MCF 10A (cell line): Measurements from ENCODE around the gene DPH7. TPM values are rescaled to one million over a fixed set of nuclear protein-coding genes. Genes with fewer than 3 reads are reported as not detected.
A peak's percentile ranks its signal among the peaks of the same experiment; 100 is the strongest.

Experiments used
- BruUV-seq: library from RNA; stranded (reverse); fragments of 400-500 nt; replicated peaks from 2 replicates; lab custom pipeline; 2021; lab: Mats Ljungman, UMichigan
- CTCF ChIA-PET: fragments of 300-600 bp; sonication (Branson Sonifier 250); formaldehyde crosslinking; extraction: SDS; loops from one replicate; lab custom pipeline; 2021; ENCODE audit warnings: antibody characterized with exemption, inconsistent platforms; lab: Yijun Ruan, JAX
- POLR2A ChIA-PET: fragments of 300-600, 350-650 bp; sonication (Branson Sonifier 250); formaldehyde crosslinking; extraction: SDS; loops from one replicate; lab custom pipeline; 2020; ENCODE audit warnings: antibody characterized with exemption, inconsistent platforms; lab: Yijun Ruan, JAX
- DNase-seq: peaks from one replicate; pipeline ENCODE4 v3.0.0-alpha.2; 2018; ENCODE audit not compliant: unreplicated experiment
- H3K27ac Mint-ChIP-seq: one replicate; pipeline ENCODE4 v1.8.0; 2022; ENCODE audit warnings: mild to moderate bottlenecking, low read depth, mixed read lengths; ENCODE audit not compliant: unreplicated experiment
- H3K27me3 Mint-ChIP-seq: one replicate; pipeline ENCODE4 v1.8.0; 2022; ENCODE audit warnings: mixed read lengths; ENCODE audit not compliant: insufficient read depth, unreplicated experiment
- H3K36me3 Mint-ChIP-seq: one replicate; pipeline ENCODE4 v1.8.0; 2022; ENCODE audit warnings: mild to moderate bottlenecking, moderate library complexity, mixed read lengths; ENCODE audit not compliant: insufficient read depth, unreplicated experiment
- H3K4me1 Mint-ChIP-seq: one replicate; pipeline ENCODE4 v1.8.0; 2022; ENCODE audit warnings: mixed read lengths; ENCODE audit not compliant: insufficient read depth, unreplicated experiment
- H3K4me3 Mint-ChIP-seq: one replicate; pipeline ENCODE4 v1.8.0; 2022; ENCODE audit warnings: mild to moderate bottlenecking, moderate library complexity, mixed read lengths; ENCODE audit not compliant: unreplicated experiment
- H3K9me3 Mint-ChIP-seq: one replicate; pipeline ENCODE4 v1.8.0; 2022; ENCODE audit warnings: mixed read lengths; ENCODE audit not compliant: unreplicated experiment
- intact Hi-C: fragments of 100-400 bp; cut with micrococcal nuclease; formaldehyde crosslinking; loops from 2 replicates; pipeline ENCODE4 v1.14.1; 2022
- total RNA-seq: library from RNA; stranded (reverse); gene quantifications from 2 replicates; pipeline ENCODE4 v1.2.3, GENCODE V29; 2022
- TF ChIP-seq, protein P1 (sequence below): fragments of 200-600 bp; IDR thresholded peaks from one replicate; pipeline ENCODE4 v1.8.0; 2022; ENCODE audit warnings: antibody characterized with exemption, mild to moderate bottlenecking; ENCODE audit not compliant: unreplicated experiment

DPH7 gene
- total RNA-seq, 1 experiment from 2014 or later = 46.4 TPM

DNA sequence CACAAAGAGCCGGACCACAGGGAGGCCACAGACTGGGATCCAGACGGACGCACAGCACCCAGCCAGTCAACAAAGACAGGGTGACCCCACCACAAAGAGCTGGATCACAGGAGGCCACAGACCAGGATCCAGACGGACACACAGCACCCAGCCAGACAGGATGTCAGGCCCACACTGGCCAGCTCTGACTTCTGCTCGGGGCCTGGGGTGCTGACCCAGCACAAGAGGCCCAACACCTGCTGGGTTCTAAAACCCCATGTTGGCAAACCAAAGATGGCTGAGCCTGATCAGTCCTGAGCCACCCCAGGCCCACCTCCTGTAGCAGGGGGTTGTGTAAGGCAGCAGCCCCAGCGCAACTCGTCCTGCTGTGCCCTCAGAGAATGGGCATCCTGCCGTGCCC is 5.2 kb upstream of the DPH7 start:
- Mint-ChIP-seq H3K9me3 (no peaks in the 10 kb centered on the region), H3K36me3 (peaks cover 39% of the 10 kb centered on the region), H3K4me1 (no peaks in the 10 kb centered on the region), H3K27me3 (no peaks in the 10 kb centered on the region), H3K27ac (no peak overlapping the region), H3K4me3 (no peak overlapping the region)
- ChIA-PET POLR2A (no interaction called here), CTCF (no interaction called here)
- DNase-seq = no peak
- intact Hi-C loops = no loop called here
- no TSS peak for BruUV-seq
- TF ChIP-seq, protein P1, sequence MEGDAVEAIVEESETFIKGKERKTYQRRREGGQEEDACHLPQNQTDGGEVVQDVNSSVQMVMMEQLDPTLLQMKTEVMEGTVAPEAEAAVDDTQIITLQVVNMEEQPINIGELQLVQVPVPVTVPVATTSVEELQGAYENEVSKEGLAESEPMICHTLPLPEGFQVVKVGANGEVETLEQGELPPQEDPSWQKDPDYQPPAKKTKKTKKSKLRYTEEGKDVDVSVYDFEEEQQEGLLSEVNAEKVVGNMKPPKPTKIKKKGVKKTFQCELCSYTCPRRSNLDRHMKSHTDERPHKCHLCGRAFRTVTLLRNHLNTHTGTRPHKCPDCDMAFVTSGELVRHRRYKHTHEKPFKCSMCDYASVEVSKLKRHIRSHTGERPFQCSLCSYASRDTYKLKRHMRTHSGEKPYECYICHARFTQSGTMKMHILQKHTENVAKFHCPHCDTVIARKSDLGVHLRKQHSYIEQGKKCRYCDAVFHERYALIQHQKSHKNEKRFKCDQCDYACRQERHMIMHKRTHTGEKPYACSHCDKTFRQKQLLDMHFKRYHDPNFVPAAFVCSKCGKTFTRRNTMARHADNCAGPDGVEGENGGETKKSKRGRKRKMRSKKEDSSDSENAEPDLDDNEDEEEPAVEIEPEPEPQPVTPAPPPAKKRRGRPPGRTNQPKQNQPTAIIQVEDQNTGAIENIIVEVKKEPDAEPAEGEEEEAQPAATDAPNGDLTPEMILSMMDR = no peak

DNA sequence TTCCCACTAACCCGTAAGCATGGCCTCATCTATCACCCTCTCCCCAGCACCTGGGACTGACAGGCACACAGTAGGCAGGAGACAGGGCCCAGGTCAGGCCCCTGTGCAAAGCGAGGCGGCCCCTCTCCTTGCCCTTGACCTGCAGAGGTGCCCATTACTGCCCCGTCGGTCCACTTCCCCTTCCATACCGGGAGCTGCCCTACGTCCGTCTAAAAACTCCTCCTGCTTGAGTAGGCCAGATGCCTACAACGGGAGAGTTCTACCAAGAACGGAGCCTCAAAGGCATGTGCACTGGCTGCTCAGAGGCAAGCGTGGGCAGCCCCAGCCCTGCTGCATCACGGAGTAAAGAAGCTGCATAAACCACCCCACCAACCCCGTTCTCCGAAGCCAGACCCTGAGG is 4.6 kb upstream of the DPH7 start:
- Mint-ChIP-seq H3K4me1 (no peaks in the 10 kb centered on the region), H3K27ac (no peak overlapping the region), H3K36me3 (peaks cover 36% of the 10 kb centered on the region), H3K4me3 (no peak overlapping the region), H3K27me3 (no peaks in the 10 kb centered on the region), H3K9me3 (no peaks in the 10 kb centered on the region)
- ChIA-PET CTCF (no interaction called here), POLR2A (no interaction called here)
- no TSS peak for BruUV-seq
- intact Hi-C loops = no loop called here
- TF ChIP-seq, protein P1 = no peak
- DNase-seq = no peak

DNA sequence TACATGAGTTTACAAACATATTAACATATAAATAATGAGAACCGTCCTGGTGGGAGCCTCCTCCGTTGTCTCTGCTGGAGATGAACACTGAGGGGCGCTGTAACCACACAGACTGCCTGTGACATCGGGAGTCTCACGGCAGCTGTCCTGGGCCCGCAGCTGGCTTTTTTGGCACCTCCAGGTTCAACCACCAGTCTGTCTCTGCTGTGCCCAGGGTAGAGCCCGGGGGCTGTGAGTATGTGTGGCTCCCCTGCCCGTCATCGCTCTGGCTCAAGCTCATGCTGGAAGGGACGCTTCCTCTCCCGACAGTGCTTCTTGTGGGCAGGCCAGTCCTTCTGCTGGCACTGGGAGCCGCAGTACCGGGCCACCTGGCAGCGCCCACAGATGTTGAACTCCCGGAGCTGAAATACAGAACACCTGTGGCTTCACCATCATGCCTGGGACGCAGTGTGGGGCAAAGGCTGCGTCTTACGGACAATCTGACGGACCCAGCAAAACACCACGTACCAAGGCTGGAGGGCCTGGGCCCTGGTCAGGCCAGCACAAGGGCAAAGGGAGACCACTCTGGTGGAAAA is 3.6 kb upstream of the DPH7 start:
- DNase-seq = no peak
- no peak overlapping the region for H3K4me3 Mint-ChIP-seq
- H3K27ac Mint-ChIP-seq = no peak overlapping the region
- no peaks in the 10 kb centered on the region for H3K27me3 Mint-ChIP-seq
- BruUV-seq = TSS peak; percentile 13
- CTCF ChIA-PET = interaction anchor here (0.6 kb wide), 1 partner anchor 10 kb away, joined by 3 read pairs; no protein-coding TSS in a partner anchor
- TF ChIP-seq, protein P1 = peak; percentile 21
- intact Hi-C loops = no loop called here
- peaks cover 29% of the 10 kb centered on the region for H3K36me3 Mint-ChIP-seq
- H3K9me3 Mint-ChIP-seq = no peaks in the 10 kb centered on the region
- H3K4me1 Mint-ChIP-seq = no peaks in the 10 kb centered on the region
- POLR2A ChIA-PET = interaction anchor here (1.7 to 2.7 kb wide), 2 partner anchors 30 to 37 kb away, joined by 10 to 13 read pairs; partner anchors contain the start of genes EHMT1 and MRPL41

DNA sequence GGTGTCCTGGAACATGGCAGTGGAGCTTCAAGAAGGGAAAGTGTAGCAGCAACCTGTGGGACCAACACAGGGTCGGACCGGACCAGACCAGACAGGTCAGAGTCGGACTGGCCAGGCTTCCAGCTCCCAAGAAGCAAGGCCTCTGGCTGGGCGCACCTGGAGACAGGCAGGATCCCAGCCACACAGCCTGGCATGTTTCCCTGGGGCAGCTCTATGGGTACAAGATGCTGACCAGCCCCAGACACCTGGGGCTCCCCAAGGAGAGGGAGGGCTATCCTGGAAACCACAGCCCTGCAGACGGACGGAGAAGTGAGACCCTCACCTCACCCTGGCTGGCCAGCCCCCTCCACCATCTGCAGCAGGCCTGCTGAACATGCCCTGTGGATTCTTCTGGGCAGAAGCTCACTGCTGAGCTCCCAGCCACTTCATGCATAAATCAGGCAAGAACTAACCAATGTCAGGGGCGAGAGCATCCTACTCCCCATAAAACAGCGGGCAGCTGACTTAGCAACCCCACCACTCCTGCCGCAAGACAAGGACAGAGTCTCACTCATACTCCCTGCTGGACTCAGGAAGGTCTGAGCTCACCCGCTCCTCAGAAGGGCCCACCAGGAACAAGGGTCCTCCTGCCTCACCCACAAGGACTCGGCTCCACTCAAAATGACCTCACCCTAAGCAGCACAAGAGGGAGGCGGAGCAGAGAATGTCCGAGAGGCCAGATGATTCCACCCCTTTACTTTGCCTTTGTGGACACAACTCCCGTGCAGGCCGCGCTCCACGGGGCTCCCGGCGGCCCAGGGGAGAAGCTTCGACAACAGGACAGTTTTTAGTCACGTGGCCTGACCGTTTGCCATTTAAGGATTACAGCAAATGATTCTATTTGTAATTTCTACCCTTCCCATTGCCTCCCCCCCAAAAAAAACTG is 2.9 kb upstream of the DPH7 start:
- Mint-ChIP-seq H3K4me1 (no peaks in the 10 kb centered on the region), H3K9me3 (no peaks in the 10 kb centered on the region), H3K4me3 (no peak overlapping the region), H3K27me3 (no peaks in the 10 kb centered on the region), H3K36me3 (peaks cover 28% of the 10 kb centered on the region), H3K27ac (no peak overlapping the region)
- DNase-seq = no peak
- CTCF ChIA-PET = interaction anchor here (0.6 to 4.1 kb wide), 5 partner anchors 6 to 459 kb away, joined by 3 to 34 read pairs (median 3); partner anchors contain the start of gene MRPL41
- intact Hi-C loops = no loop called here
- POLR2A ChIA-PET = interaction anchor here (0.9 to 5.5 kb wide), 4 partner anchors 8 to 159 kb away, joined by 3 to 64 read pairs (median 12); partner anchors contain the start of genes EHMT1, MRPL41 and ZMYND19
- no TSS peak for BruUV-seq
- TF ChIP-seq, protein P1 = no peak
